GM23338 (cell line): ENCODE measurements around the gene ANKFY1. TPM values are rescaled to one million over a fixed set of nuclear protein-coding genes. Genes with fewer than 3 reads are reported as not detected.

Source experiments
- ATAC-seq: fragments of 200-7000 bp; cut with Tn5 transposase; 3 replicates; pipeline ENCODE4 v1.9.1; 2020
- DNase-seq: peaks from one replicate; pipeline ENCODE4 v3.0.0-alpha.2; 2015; ENCODE audit warnings: low spot score
- H2AFZ ChIP-seq: fragments of 200-600 bp; sonication (generic); 2 replicates; pipeline ENCODE4 v1.8.0; 2016; ENCODE audit warnings: antibody characterized with exemption, mild to moderate bottlenecking, moderate library complexity
- H3F3A ChIP-seq: fragments of 200-600 bp; sonication (generic); replicated peaks from 2 replicates; pipeline ENCODE4 v1.8.0; 2017; ENCODE audit warnings: antibody characterized with exemption, mixed run types, low read depth
- H3K27ac ChIP-seq: fragments of 200-600 bp; sonication (generic); 2 replicates; pipeline ENCODE4 v1.6.1; 2016; ENCODE audit warnings: low read depth
- H3K27me3 ChIP-seq: fragments of 200-600 bp; sonication (generic); 2 replicates; pipeline ENCODE4 v1.8.0; 2016; ENCODE audit warnings: mild to moderate bottlenecking, mixed run types, moderate library complexity; ENCODE audit not compliant: insufficient read depth
- H3K36me3 ChIP-seq: fragments of 200-600 bp; sonication (generic); 2 replicates; pipeline ENCODE4 v1.8.0; 2016; ENCODE audit warnings: mild to moderate bottlenecking; ENCODE audit not compliant: insufficient read depth
- H3K4me1 ChIP-seq: fragments of 200-600 bp; sonication (generic); 2 replicates; pipeline ENCODE4 v1.8.0; 2016; ENCODE audit warnings: mild to moderate bottlenecking, moderate library complexity; ENCODE audit not compliant: insufficient read depth
- H3K4me2 ChIP-seq: fragments of 200-600 bp; sonication (generic); 2 replicates; pipeline ENCODE4 v1.7.1; 2017; ENCODE audit warnings: mixed run types
- H3K4me3 ChIP-seq: fragments of 200-600 bp; sonication (generic); 2 replicates; pipeline ENCODE4 v1.6.1; 2016; ENCODE audit warnings: mixed run types
- H3K79me2 ChIP-seq: fragments of 200-600 bp; sonication (generic); replicated peaks from 2 replicates; pipeline ENCODE4 v1.8.0; 2017; ENCODE audit warnings: mild to moderate bottlenecking; ENCODE audit not compliant: insufficient read depth
- H3K9me2 ChIP-seq: fragments of 200-600 bp; sonication (generic); 2 replicates; pipeline ENCODE4 v1.8.0; 2017; ENCODE audit not compliant: insufficient read depth
- H4K20me1 ChIP-seq: fragments of 200-600 bp; sonication (generic); replicated peaks from 2 replicates; pipeline ENCODE4 v1.8.0; 2017; ENCODE audit warnings: mild to moderate bottlenecking; ENCODE audit not compliant: insufficient read depth
- H3K27ac Mint-ChIP-seq: 2 replicates; pipeline ENCODE4 v1.8.0; 2020; ENCODE audit warnings: inconsistent platforms, mild to moderate bottlenecking, moderate library complexity, mixed read lengths
- H3K27me3 Mint-ChIP-seq: 3 replicates; pipeline ENCODE4 v1.8.0; 2022; ENCODE audit warnings: low read depth, mild to moderate bottlenecking, moderate library complexity, mixed read lengths, inconsistent platforms; ENCODE audit not compliant: insufficient read depth, poor library complexity
- H3K36me3 Mint-ChIP-seq: 3 replicates; pipeline ENCODE4 v1.8.0; 2021; ENCODE audit warnings: low read depth, mild to moderate bottlenecking, inconsistent platforms, moderate library complexity, mixed read lengths
- H3K4me1 Mint-ChIP-seq: 3 replicates; pipeline ENCODE4 v1.8.0; 2020; ENCODE audit warnings: mild to moderate bottlenecking, inconsistent platforms, mixed read lengths
- H3K4me3 Mint-ChIP-seq: 3 replicates; pipeline ENCODE4 v1.8.0; 2021; ENCODE audit warnings: moderate library complexity, mild to moderate bottlenecking, inconsistent platforms, mixed read lengths
- H3K9me3 Mint-ChIP-seq: 3 replicates; pipeline ENCODE4 v1.8.0; 2020; ENCODE audit warnings: moderate library complexity, mild to moderate bottlenecking, inconsistent platforms, mixed read lengths
- CREB1 ChIP-seq: fragments of 250-450 bp; sonication (Bioruptor Pico); IDR thresholded peaks from 2 replicates; pipeline ENCODE4 v1.5.0; 2020; ENCODE audit warnings: low read depth, mild to moderate bottlenecking, moderate library complexity
- CTCF ChIP-seq, 2 experiments: fragments of 200-600 bp in 1 of 2; sonication (generic) in 1 of 2; conservative IDR thresholded peaks; 2 replicates each; pipeline versions ENCODE4 v1.5.1 to v1.6.1; 2016 to 2017; ENCODE audit warnings: antibody characterized with exemption in 2 of 2, low read depth in 2 of 2, mild to moderate bottlenecking in 2 of 2, moderate library complexity in 1 of 2
- ETS1 ChIP-seq: IDR thresholded peaks from 2 replicates; pipeline ENCODE4 v1.6.1; 2016; ENCODE audit warnings: antibody characterized with exemption
- EZH2 ChIP-seq: fragments of 200-600 bp; sonication (generic); IDR thresholded peaks from one replicate; pipeline ENCODE4 v1.8.0; 2017; ENCODE audit warnings: antibody characterized with exemption, mild to moderate bottlenecking, low read depth; ENCODE audit not compliant: unreplicated experiment
- EZH2phosphoT487 ChIP-seq: fragments of 200-600 bp; sonication (generic); IDR thresholded peaks from one replicate; pipeline ENCODE4 v1.8.1; 2018; ENCODE audit warnings: antibody characterized with exemption; ENCODE audit not compliant: unreplicated experiment
- JUNB ChIP-seq: IDR thresholded peaks from one replicate; pipeline ENCODE4 v1.6.1; 2016; ENCODE audit warnings: antibody characterized with exemption; ENCODE audit not compliant: unreplicated experiment
- NANOG ChIP-seq: IDR thresholded peaks from 2 replicates; pipeline ENCODE4 v1.6.1; 2016; ENCODE audit warnings: antibody characterized with exemption, borderline replicate concordance
- POLR2AphosphoS5 ChIP-seq: IDR thresholded peaks from 2 replicates; pipeline ENCODE4 v1.6.1; 2016; ENCODE audit warnings: antibody characterized with exemption, low read depth
- STAT1 ChIP-seq: IDR thresholded peaks from one replicate; pipeline ENCODE4 v1.6.1; 2016; ENCODE audit warnings: antibody characterized with exemption; ENCODE audit not compliant: unreplicated experiment
- ZNF114 ChIP-seq: fragments of 250-450 bp; sonication (Bioruptor Pico); IDR thresholded peaks from 2 replicates; pipeline ENCODE4 v1.5.0; 2020; ENCODE audit warnings: mild to moderate bottlenecking, moderate library complexity
- ZNF331 ChIP-seq: fragments of 250-450 bp; sonication (Bioruptor Pico); IDR thresholded peaks from 2 replicates; pipeline ENCODE4 v1.5.0; 2020; ENCODE audit warnings: low read depth, mild to moderate bottlenecking, moderate library complexity
- polyA plus RNA-seq: library from polyadenylated mRNA; unstranded; fragments of >200 nt; fragmentation: Nextera tagmentation; extraction: Ambion mirVana; gene quantifications from 2 replicates; pipeline ENCODE4 v1.2.1, GENCODE V29; 2016
- total RNA-seq: library from RNA; depleted of rRNA; stranded (reverse); fragments of >200 nt; shearing (Covaris generic); gene quantifications from 2 replicates; pipeline ENCODE4 v1.2.3, GENCODE V29; 2014
- TF ChIP-seq, protein P1 (sequence below): fragments of 250-450 bp; sonication (Bioruptor Pico); IDR thresholded peaks from 2 replicates; pipeline ENCODE4 v1.5.0; 2020; ENCODE audit warnings: mild to moderate bottlenecking, moderate library complexity
- TF ChIP-seq, protein P2 (sequence below): IDR thresholded peaks from one replicate; pipeline ENCODE4 v1.6.1; 2018; ENCODE audit warnings: antibody characterized with exemption; ENCODE audit not compliant: unreplicated experiment

Gene ANKFY1
- total and polyA plus RNA-seq, 2 experiments from 2014 or later: 12.9 to 44.4 TPM

DNA sequence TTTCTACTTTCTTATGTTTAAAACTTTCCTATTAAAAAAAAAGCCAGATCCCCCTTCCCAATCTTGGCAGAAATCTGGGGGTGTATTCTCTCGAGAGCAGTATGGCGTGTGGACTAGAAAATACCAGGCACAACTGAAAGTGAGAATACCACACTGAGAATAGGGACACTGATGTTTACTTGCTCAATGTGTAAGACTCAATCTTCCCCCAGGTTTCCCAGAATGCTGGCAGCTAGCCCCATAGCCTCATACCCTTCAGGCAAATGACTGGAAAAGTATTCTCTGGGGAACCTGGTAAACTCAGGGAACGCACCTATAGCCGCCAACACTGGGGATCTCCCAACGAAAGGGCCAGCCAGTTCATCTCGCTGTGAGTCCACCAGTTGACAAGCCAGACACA lies 136.2 kb downstream of the ANKFY1 start:
- peaks cover 32% of the 10 kb centered on the region for H3K79me2 ChIP-seq
- Mint-ChIP-seq H3K9me3 (no peaks in the 10 kb centered on the region), H3K27me3 (peaks cover 1% of the 10 kb centered on the region), H3K36me3 (peaks cover 12% of the 10 kb centered on the region; the same call in 2 of the 3 replicates), H3K4me1 (peaks cover 11% of the 10 kb centered on the region), H3K4me3 (no peak overlapping the region), H3K27ac (no peak overlapping the region)
- DNase-seq: no peak
- H3K27ac ChIP-seq: 0 out of 2 replicates have a peak overlapping the region, but pooled peaks have one; percentile 39
- H3F3A ChIP-seq: no peaks in the 10 kb centered on the region
- no peaks in the 10 kb centered on the region; the same call in 1 of the 2 replicates for H4K20me1 ChIP-seq
- H2AFZ ChIP-seq: no peak overlapping the region
- H3K9me2 ChIP-seq: no peaks in the 10 kb centered on the region
- H3K36me3 ChIP-seq: no peaks in the 10 kb centered on the region
- H3K4me2 ChIP-seq: no peak overlapping the region
- no peaks in the 10 kb centered on the region for H3K4me1 ChIP-seq
- ATAC-seq: no peak
- no peak overlapping the region for H3K4me3 ChIP-seq
- TF ChIP-seq CREB1 (CRISPR knock-in tag) (no peak), JUNB (no peak), ZNF114 (CRISPR knock-in tag) (no peak), STAT1 (no peak), CTCF (conservative IDR thresholded peaks at IDR 0.05; ENCODE audit: low read depth in 2 of 2) (no peak), EZH2 (no peak), ZNF331 (no peak), ETS1 (no peak), EZH2phosphoT487 (no peak), NANOG (no peak), POLR2AphosphoS5 (no peak)
- TF ChIP-seq, protein P1, sequence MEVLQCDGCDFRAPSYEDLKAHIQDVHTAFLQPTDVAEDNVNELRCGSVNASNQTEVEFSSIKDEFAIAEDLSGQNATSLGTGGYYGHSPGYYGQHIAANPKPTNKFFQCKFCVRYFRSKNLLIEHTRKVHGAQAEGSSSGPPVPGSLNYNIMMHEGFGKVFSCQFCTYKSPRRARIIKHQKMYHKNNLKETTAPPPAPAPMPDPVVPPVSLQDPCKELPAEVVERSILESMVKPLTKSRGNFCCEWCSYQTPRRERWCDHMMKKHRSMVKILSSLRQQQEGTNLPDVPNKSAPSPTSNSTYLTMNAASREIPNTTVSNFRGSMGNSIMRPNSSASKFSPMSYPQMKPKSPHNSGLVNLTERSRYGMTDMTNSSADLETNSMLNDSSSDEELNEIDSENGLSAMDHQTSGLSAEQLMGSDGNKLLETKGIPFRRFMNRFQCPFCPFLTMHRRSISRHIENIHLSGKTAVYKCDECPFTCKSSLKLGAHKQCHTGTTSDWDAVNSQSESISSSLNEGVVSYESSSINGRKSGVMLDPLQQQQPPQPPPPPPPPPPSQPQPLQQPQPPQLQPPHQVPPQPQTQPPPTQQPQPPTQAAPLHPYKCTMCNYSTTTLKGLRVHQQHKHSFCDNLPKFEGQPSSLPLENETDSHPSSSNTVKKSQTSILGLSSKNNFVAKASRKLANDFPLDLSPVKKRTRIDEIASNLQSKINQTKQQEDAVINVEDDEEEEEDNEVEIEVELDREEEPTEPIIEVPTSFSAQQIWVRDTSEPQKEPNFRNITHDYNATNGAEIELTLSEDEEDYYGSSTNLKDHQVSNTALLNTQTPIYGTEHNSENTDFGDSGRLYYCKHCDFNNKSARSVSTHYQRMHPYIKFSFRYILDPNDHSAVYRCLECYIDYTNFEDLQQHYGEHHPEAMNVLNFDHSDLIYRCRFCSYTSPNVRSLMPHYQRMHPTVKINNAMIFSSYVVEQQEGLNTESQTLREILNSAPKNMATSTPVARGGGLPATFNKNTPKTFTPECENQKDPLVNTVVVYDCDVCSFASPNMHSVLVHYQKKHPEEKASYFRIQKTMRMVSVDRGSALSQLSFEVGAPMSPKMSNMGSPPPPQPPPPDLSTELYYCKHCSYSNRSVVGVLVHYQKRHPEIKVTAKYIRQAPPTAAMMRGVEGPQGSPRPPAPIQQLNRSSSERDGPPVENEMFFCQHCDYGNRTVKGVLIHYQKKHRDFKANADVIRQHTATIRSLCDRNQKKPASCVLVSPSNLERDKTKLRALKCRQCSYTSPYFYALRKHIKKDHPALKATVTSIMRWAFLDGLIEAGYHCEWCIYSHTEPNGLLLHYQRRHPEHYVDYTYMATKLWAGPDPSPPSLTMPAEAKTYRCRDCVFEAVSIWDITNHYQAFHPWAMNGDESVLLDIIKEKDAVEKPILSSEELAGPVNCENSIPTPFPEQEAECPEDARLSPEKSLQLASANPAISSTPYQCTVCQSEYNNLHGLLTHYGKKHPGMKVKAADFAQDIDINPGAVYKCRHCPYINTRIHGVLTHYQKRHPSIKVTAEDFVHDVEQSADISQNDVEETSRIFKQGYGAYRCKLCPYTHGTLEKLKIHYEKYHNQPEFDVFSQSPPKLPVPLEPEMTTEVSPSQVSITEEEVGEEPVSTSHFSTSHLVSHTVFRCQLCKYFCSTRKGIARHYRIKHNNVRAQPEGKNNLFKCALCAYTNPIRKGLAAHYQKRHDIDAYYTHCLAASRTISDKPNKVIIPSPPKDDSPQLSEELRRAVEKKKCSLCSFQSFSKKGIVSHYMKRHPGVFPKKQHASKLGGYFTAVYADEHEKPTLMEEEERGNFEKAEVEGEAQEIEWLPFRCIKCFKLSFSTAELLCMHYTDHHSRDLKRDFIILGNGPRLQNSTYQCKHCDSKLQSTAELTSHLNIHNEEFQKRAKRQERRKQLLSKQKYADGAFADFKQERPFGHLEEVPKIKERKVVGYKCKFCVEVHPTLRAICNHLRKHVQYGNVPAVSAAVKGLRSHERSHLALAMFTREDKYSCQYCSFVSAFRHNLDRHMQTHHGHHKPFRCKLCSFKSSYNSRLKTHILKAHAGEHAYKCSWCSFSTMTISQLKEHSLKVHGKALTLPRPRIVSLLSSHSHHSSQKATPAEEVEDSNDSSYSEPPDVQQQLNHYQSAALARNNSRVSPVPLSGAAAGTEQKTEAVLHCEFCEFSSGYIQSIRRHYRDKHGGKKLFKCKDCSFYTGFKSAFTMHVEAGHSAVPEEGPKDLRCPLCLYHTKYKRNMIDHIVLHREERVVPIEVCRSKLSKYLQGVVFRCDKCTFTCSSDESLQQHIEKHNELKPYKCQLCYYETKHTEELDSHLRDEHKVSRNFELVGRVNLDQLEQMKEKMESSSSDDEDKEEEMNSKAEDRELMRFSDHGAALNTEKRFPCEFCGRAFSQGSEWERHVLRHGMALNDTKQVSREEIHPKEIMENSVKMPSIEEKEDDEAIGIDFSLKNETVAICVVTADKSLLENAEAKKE: no peak
- TF ChIP-seq, protein P2, sequence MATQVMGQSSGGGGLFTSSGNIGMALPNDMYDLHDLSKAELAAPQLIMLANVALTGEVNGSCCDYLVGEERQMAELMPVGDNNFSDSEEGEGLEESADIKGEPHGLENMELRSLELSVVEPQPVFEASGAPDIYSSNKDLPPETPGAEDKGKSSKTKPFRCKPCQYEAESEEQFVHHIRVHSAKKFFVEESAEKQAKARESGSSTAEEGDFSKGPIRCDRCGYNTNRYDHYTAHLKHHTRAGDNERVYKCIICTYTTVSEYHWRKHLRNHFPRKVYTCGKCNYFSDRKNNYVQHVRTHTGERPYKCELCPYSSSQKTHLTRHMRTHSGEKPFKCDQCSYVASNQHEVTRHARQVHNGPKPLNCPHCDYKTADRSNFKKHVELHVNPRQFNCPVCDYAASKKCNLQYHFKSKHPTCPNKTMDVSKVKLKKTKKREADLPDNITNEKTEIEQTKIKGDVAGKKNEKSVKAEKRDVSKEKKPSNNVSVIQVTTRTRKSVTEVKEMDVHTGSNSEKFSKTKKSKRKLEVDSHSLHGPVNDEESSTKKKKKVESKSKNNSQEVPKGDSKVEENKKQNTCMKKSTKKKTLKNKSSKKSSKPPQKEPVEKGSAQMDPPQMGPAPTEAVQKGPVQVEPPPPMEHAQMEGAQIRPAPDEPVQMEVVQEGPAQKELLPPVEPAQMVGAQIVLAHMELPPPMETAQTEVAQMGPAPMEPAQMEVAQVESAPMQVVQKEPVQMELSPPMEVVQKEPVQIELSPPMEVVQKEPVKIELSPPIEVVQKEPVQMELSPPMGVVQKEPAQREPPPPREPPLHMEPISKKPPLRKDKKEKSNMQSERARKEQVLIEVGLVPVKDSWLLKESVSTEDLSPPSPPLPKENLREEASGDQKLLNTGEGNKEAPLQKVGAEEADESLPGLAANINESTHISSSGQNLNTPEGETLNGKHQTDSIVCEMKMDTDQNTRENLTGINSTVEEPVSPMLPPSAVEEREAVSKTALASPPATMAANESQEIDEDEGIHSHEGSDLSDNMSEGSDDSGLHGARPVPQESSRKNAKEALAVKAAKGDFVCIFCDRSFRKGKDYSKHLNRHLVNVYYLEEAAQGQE: no peak
- H3K27me3 ChIP-seq: no peaks in the 10 kb centered on the region
